ENCODE measurements around the gene ZDHHC8.

Gene ZDHHC8

DNA sequence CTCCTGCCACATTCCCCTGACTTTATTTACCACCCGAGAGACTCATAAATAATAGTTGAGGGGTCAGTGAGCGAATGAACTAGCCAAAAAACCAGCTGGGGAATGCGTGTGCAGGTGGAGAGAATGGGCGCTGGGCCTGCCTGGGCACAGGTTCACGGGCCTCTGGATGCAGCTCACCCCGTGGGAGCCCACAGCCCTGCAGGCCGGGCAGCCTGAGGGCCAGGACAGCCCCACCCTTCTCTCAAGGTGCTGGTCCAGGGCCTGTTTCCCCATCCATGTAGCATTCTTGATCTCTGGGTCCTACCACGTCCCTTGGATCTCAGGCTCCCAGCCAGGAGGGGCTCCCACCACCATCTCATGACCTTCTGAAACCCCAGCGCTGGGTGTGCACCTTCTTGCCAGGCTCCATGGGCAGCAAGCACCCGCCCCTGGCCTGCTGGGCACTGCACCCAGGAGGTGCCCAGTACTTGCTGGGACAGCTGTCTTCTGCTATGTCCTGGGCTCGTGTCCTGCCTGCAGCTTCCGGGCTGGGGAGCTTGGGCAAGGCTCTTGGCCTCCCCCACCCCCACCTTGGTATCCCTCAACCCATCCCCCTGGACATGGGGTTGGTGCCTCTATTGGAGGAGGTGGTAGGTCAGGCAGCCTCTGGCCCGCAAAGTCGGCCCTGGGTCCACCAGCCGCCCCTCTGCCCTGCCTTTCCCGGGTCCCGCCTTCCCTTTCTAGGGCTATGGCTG is 62.3 kb downstream of the ZDHHC8 start:
- no peak for DNase-seq (ENCODE audit: low read depth in 2 of 2)

- DNase-seq (ENCODE audit: low read depth in 2 of 2), result no peak
Measured at GRCh38 chr22:20194681-20195593, 63.3 kb downstream of the ZDHHC8 start.

DNA sequence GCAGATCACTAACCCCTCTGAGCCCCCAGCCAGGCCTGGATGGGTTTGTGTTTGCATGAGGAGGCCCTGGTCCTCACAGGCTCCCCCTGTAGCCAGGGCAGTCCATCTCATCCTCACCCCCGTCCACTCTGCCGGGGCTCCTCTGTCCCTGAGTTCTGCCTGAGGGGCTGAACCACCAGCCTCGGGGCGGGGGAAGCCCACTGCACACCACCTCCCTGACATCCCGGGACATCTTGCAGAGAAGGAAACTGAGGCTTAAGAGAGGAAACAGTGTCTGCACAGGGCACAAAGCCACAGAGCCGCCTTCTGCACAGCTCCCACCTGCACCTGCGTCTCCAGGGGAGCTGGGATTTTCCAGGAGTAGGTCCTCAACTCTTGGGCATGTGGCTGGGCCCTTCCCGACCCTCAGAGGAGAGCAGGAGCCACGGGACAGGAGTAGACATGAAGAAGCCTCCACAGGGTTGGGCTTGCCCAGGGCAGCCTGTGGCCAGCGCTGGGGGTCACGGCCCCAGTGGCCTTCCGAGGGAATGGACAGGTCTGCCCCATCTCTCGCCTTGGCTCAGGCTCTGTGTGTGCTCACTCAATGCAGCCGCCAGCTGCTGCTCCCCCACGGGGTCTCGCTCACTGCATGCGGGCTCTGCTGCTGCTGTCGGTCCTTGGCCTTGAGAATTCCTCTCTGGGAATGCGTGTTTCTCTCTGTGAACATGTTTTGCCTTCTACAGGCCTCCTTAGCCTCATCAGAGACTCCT is 64.7 kb downstream of the ZDHHC8 start:
- no peak for DNase-seq (ENCODE audit: low read depth in 2 of 2)
